Astrocyte (in vitro differentiated cells and primary cell): ENCODE measurements around the gene OGFOD3. TPM values are rescaled to one million over a fixed set of nuclear protein-coding genes. Genes with fewer than 3 reads are reported as not detected.

Experiments
- DNase-seq: peaks from one replicate; pipeline ENCODE4 v3.0.0-alpha.2; 2010; ENCODE audit warnings: low read depth
- FAIRE-seq: peaks from 2 replicates; lab custom pipeline; 2011; peaks lifted over from hg19 to GRCh38; lab: Jason Lieb, UNC
- H2AFZ ChIP-seq: 2 replicates; pipeline ENCODE4 v1.6.0; 2012; ENCODE audit warnings: low read depth, low read length, inconsistent platforms
- H3K27ac ChIP-seq: 2 replicates; pipeline ENCODE4 v1.5.1; 2011; ENCODE audit warnings: low read depth, low read length, inconsistent platforms
- H3K27me3 ChIP-seq: 2 replicates; pipeline ENCODE4 v1.6.0; 2011; ENCODE audit warnings: low read length, inconsistent platforms; ENCODE audit not compliant: insufficient read depth
- H3K36me3 ChIP-seq: 2 replicates; pipeline ENCODE4 v1.5.1; 2011; ENCODE audit warnings: low read length, inconsistent platforms; ENCODE audit not compliant: insufficient read depth
- H3K4me1 ChIP-seq: 2 replicates; pipeline ENCODE4 v1.5.1; 2011; ENCODE audit warnings: low read length, inconsistent platforms; ENCODE audit not compliant: insufficient read depth
- H3K4me2 ChIP-seq: 2 replicates; pipeline ENCODE4 v1.6.0; 2012; ENCODE audit warnings: low read length, inconsistent platforms
- H3K4me3 ChIP-seq: 2 replicates; pipeline ENCODE4 v1.5.1; 2011; ENCODE audit warnings: low read depth, mild to moderate bottlenecking, low read length, inconsistent platforms; ENCODE audit not compliant: insufficient read depth
- H3K79me2 ChIP-seq: 2 replicates; pipeline ENCODE4 v1.6.0; 2012; ENCODE audit warnings: mild to moderate bottlenecking, low read length, inconsistent platforms; ENCODE audit not compliant: insufficient read depth
- H3K9ac ChIP-seq: 2 replicates; pipeline ENCODE4 v1.6.0; 2012; ENCODE audit warnings: mild to moderate bottlenecking, low read length, inconsistent platforms
- H3K9me3 ChIP-seq: 2 replicates; pipeline ENCODE4 v1.5.1; 2012; ENCODE audit warnings: low read depth, mild to moderate bottlenecking, low read length, inconsistent platforms; ENCODE audit not compliant: insufficient read depth
- H4K20me1 ChIP-seq: 2 replicates; pipeline ENCODE4 v1.6.0; 2012; ENCODE audit warnings: low read length, inconsistent platforms; ENCODE audit not compliant: insufficient read depth
- H3K27ac Mint-ChIP-seq: one replicate; pipeline ENCODE4 v1.8.0; 2021; ENCODE audit warnings: mild to moderate bottlenecking, mixed read lengths; ENCODE audit not compliant: unreplicated experiment
- H3K27me3 Mint-ChIP-seq: one replicate; pipeline ENCODE4 v1.8.0; 2021; ENCODE audit warnings: low read depth, mixed read lengths; ENCODE audit not compliant: unreplicated experiment
- H3K36me3 Mint-ChIP-seq: one replicate; pipeline ENCODE4 v1.8.0; 2021; ENCODE audit warnings: low read depth, mixed read lengths; ENCODE audit not compliant: unreplicated experiment
- H3K4me1 Mint-ChIP-seq: one replicate; pipeline ENCODE4 v1.8.0; 2021; ENCODE audit warnings: low read depth, mixed read lengths; ENCODE audit not compliant: unreplicated experiment
- H3K4me3 Mint-ChIP-seq: one replicate; pipeline ENCODE4 v1.8.0; 2021; ENCODE audit warnings: mild to moderate bottlenecking, moderate library complexity, mixed read lengths; ENCODE audit not compliant: unreplicated experiment
- H3K9me3 Mint-ChIP-seq: one replicate; pipeline ENCODE4 v1.8.0; 2021; ENCODE audit warnings: mild to moderate bottlenecking, mixed read lengths; ENCODE audit not compliant: unreplicated experiment
- EZH2 ChIP-seq: IDR thresholded peaks from 2 replicates; pipeline ENCODE4 v1.6.1; 2012; ENCODE audit warnings: mild to moderate bottlenecking, low read length, inconsistent platforms; ENCODE audit not compliant: insufficient read depth
- total RNA-seq: library from RNA; stranded (reverse); gene quantifications from 2 replicates; pipeline ENCODE4 v1.2.1, GENCODE V29; 2021
- TF ChIP-seq, protein P1 (sequence below): IDR thresholded peaks from 2 replicates; pipeline ENCODE4 v1.5.1; 2011; ENCODE audit warnings: low read depth, mild to moderate bottlenecking, inconsistent platforms, low read length, moderate library complexity; ENCODE audit not compliant: insufficient read depth

Gene OGFOD3
- total RNA-seq, 1 donor from 2014 or later: 20.9 TPM

DNA sequence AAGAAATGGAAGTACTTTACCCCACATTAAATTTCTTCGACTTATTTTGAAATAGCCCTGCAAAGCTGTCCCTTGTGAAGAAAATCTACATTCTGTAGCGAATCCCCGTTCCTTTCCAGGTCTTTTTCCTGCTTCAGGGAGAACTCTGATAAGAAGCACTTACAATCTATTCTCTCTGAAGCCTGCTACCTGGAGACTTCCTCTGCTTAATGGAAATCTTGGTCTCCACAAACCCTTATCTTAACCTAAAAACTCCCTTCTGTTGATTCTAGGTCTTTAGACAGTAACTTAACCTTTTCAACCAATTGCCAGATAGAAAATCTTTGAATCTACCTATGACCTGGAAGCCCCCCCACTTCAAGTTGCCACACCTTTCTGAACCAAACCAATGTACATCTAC, 33.8 kb upstream of the OGFOD3 start:
- H3K36me3 Mint-ChIP-seq: peaks cover 5% of the 10 kb centered on the region
- H2AFZ ChIP-seq: no peak overlapping the region
- peaks cover 12% of the 10 kb centered on the region for H3K4me1 ChIP-seq
- no peak overlapping the region for H3K4me2 ChIP-seq
- no peak overlapping the region for H3K27ac Mint-ChIP-seq
- peak overlapping the region; percentile 68 for H3K4me3 Mint-ChIP-seq
- TF ChIP-seq, protein P1, sequence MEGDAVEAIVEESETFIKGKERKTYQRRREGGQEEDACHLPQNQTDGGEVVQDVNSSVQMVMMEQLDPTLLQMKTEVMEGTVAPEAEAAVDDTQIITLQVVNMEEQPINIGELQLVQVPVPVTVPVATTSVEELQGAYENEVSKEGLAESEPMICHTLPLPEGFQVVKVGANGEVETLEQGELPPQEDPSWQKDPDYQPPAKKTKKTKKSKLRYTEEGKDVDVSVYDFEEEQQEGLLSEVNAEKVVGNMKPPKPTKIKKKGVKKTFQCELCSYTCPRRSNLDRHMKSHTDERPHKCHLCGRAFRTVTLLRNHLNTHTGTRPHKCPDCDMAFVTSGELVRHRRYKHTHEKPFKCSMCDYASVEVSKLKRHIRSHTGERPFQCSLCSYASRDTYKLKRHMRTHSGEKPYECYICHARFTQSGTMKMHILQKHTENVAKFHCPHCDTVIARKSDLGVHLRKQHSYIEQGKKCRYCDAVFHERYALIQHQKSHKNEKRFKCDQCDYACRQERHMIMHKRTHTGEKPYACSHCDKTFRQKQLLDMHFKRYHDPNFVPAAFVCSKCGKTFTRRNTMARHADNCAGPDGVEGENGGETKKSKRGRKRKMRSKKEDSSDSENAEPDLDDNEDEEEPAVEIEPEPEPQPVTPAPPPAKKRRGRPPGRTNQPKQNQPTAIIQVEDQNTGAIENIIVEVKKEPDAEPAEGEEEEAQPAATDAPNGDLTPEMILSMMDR: no peak
- no peak for TF ChIP-seq EZH2
- no peak overlapping the region for H3K9ac ChIP-seq
- H3K27me3 ChIP-seq: no peaks in the 10 kb centered on the region
- FAIRE-seq: no peak
- H3K4me3 ChIP-seq: no peak overlapping the region
- no peaks in the 10 kb centered on the region for H3K36me3 ChIP-seq
- H3K27ac ChIP-seq: no peak overlapping the region
- no peaks in the 10 kb centered on the region for H4K20me1 ChIP-seq
- H3K9me3 Mint-ChIP-seq: no peaks in the 10 kb centered on the region
- H3K27me3 Mint-ChIP-seq: no peaks in the 10 kb centered on the region
- H3K4me1 Mint-ChIP-seq: peaks cover 4% of the 10 kb centered on the region
- peaks cover 19% of the 10 kb centered on the region for H3K79me2 ChIP-seq
- no peak for DNase-seq
- H3K9me3 ChIP-seq: no peaks in the 10 kb centered on the region

DNA sequence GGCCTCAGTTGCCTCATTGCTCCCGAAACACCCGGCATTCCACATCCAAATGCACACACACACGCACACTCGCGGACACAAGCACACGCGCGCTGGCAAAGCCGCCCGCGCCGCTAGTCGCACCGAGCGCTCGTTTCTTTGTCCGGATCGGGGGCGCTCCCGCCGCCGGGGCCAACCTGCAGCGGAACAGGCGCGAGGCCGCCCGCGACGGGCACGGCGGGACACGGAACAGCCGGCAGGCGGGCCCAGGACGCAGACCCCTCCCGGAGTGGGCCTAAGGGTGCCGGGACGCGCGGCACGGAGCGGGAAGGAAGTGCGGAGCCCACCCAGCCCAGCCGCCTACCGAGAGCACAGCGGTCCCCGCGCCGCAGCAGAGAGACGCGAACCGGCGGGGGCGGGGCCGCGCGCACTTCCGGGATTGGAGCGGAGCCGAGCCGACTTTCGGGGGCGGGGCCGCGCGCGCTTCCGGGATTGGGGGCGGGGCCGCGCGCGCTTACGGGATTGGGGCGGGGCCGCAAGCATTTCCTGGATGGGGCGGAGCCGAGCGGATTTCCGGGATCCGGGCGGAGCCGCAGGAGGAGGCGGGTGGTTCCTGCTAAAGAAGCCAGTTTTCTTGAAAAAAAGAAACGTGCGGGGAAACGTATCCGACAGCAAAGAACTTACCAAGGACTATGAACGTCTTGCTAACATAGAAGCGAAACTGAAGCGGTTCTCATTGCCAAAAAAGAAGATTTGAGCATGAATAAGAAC, 32.1 kb upstream of the OGFOD3 start, which contains the start of gene CYBC1:
Gene CYBC1, minus strand, starts transcription at position 396 of the 750 bp plus-strand sequence. CDS start 1,498 bp downstream, outside the sequence.
- peak within 1 kb of the TSS; percentile 63 for H3K27ac ChIP-seq
- peak within 1 kb of the TSS; percentile 83 for H3K4me2 ChIP-seq
- H4K20me1 ChIP-seq: peaks cover 6% of the 10 kb centered on the region
- no peaks in the 10 kb centered on the region for H3K9me3 ChIP-seq
- peak within 1 kb of the TSS; percentile 84 for H3K4me3 ChIP-seq
- H3K36me3 Mint-ChIP-seq: peaks cover 4% of the 10 kb centered on the region
- peaks cover 2% of the 10 kb centered on the region for H3K4me1 Mint-ChIP-seq
- H3K27me3 Mint-ChIP-seq: no peaks in the 10 kb centered on the region
- peak within 1 kb of the TSS; percentile 87 for H3K9ac ChIP-seq
- H3K4me1 ChIP-seq: peaks cover 16% of the 10 kb centered on the region
- no peaks in the 10 kb centered on the region for H3K9me3 Mint-ChIP-seq
- H3K36me3 ChIP-seq: no peaks in the 10 kb centered on the region
- FAIRE-seq: no peak
- DNase-seq: peak; percentile 80
- H3K79me2 ChIP-seq: peaks cover 19% of the 10 kb centered on the region
- TF ChIP-seq, protein P1: no peak
- TF ChIP-seq EZH2: no peak
- H2AFZ ChIP-seq: peak within 1 kb of the TSS; percentile 88
- H3K27ac Mint-ChIP-seq: peak within 1 kb of the TSS; percentile 95
- H3K4me3 Mint-ChIP-seq: peak within 1 kb of the TSS; percentile 89
- no peaks in the 10 kb centered on the region for H3K27me3 ChIP-seq
